Measurements from ENCODE around the gene UGGT1. TPM values are rescaled to one million over a fixed set of nuclear protein-coding genes. Genes with fewer than 3 reads are reported as not detected.

Gene UGGT1
- total and polyA plus RNA-seq, 12 donors: 6.5 to 44.0 (median 28.4) TPM

- DNase-seq: no peak
- ATAC-seq: no peak
- TF ChIP-seq CTCF (IDR thresholded peaks at IDR 0.05): no peak
- Histone ChIP-seq H3K36me3 (no peaks in the 10 kb centered on the region), H3K9me3 (no peaks in the 10 kb centered on the region), H3K4me1 (peaks cover 0 to 7% (median 0%) of the 10 kb centered on the region in 9 donors), H3K27me3 (no peaks in the 10 kb centered on the region), H3K4me3 (no peak overlapping the region), H3K27ac (no peak overlapping the region)
- WGBS, 2 donors: 80 to 82% methylated on average over 3 of the region's 3 CpGs
- intact Hi-C loops (cut with DNase I): no loop called here
Observed at GRCh38 chr2:128241896-128242295, 150.9 kb downstream of the UGGT1 start.

Other genes with a start within 250 kb of the UGGT1 start
- 10 to 100 TPM; 19.0 to 26.4 (median 20.7) TPM for gene POLR2D, start 233.0 kb upstream of the UGGT1 start, total RNA-seq
- gene POLR2D, start 233.0 kb upstream of the UGGT1 start, polyA plus RNA-seq: 10 to 100 TPM in 1 of 2 donors, 1 to 10 TPM in 1; 7.5 to 13.3 TPM
- gene AMMECR1L, start 205.2 kb upstream of the UGGT1 start, total RNA-seq: 10 to 100 TPM in 8 of 10 donors, 1 to 10 TPM in 2; 8.2 to 13.2 (median 10.4) TPM
- 1 to 10 TPM; 6.6 to 7.1 TPM for gene AMMECR1L, start 205.2 kb upstream of the UGGT1 start, polyA plus RNA-seq
- gene SAP130, start 63.1 kb upstream of the UGGT1 start, total RNA-seq: 10 to 100 TPM; 12.4 to 20.4 (median 17.3) TPM
- 1 to 10 TPM; 4.8 to 9.1 TPM for gene SAP130, start 63.1 kb upstream of the UGGT1 start, polyA plus RNA-seq
- 10 to 100 TPM; 14.6 to 51.6 (median 19.0) TPM for gene HS6ST1, start 227.7 kb downstream of the UGGT1 start, total RNA-seq
- 10 to 100 TPM; 10.5 to 13.6 TPM for gene HS6ST1, start 227.7 kb downstream of the UGGT1 start, polyA plus RNA-seq

Data from heart right ventricle (tissue), 16 donors.